ENCODE measurements around the gene TEFM.
"Not testable (repeated sequence)": the region's sequence is repeated elsewhere in the genome, so short reads cannot be mapped to it uniquely, and the experiment has no call there.

The TEFM gene, protein sequence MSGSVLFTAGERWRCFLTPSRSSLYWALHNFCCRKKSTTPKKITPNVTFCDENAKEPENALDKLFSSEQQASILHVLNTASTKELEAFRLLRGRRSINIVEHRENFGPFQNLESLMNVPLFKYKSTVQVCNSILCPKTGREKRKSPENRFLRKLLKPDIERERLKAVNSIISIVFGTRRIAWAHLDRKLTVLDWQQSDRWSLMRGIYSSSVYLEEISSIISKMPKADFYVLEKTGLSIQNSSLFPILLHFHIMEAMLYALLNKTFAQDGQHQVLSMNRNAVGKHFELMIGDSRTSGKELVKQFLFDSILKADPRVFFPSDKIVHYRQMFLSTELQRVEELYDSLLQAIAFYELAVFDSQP

GRCh38 chr17:30906101-30906911 lies at the start of gene TEFM:
Gene TEFM (minus strand): TSS chr17:30906238. CDS start chr17:30906198, 40 bp downstream.
- peak within 1 kb of the TSS; percentile 91 for H3K4me3 ChIP-seq (ENCODE audit: low read depth, low read length)

- H3K4me3 ChIP-seq (ENCODE audit: low read depth, low read length) = no peak overlapping the region
These were observed 48.2 kb upstream of the TEFM start for GRCh38 chr17:30954046-30954830.

DNA sequence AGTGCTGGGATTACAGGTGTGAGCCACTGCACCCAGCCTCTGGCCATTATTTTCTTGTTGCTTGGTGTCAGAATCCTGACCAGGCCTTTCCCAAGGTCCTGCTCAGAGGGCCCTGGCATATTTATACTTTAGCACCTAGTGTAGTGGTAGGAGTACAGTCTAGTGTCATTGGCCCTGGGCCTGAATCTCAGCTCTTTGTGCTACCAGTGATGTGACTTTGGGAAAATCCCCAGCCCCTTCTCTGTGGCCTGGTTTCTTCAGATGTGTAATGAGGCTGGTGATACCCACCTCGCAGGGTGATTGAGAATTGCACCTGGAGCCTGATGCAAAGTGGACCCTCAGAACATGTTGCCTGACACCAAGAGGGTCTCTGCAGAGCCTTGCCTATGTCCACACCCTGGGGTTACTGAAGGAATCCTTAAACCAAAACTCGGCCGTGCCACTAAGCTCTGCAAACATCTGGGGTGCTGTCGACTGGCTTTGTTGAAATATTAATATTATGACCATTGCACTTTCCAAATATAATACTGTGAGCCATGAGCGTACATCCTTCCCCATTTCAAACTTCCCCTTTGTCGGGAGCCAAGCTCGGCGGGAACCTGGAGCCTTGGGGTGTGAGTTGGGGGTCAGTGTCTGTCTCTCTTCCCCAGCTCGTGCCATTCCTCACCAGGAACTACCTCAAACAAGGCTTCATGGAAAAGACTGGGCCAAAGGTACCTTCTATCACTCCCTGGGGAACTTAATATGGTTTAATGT lies 46.8 kb upstream of the TEFM start:
- no peak overlapping the region for H3K4me3 ChIP-seq (ENCODE audit: low read depth, low read length)

DNA sequence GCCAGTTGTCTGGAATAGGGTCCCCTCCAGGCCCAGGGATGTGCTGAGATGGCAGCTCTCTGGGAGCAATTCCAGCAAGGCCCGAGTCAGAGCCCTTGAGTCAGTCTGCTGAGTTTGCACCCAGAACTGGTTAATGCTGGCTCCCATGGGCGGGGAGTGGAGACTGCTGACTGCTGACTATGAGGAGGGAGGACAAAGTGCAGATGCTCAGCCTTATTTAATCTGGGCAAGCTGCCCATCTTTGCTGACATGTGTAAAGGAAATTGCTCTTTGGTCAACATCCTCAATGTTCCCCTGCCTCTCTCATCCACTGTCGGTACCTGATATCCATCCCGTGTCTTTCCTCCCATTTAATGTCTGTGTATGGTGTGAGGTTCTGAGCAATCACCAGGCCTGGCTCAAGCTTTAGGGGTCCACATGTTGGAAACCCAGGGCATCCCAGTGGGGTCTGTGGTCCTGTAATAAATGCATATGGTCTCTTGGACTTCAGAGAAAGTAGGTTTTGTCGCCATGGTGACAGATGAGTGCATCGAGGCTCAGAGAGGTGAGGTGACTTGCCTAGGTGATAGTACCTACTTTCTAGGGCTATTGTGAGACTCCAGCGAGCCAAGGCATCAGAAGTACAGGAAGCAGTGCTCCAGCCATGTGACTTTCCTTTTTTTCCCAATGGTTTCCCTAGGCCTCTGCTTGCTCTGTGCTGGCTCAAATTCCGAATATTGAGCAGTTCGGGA lies 44.8 kb upstream of the TEFM start:
- H3K4me3 ChIP-seq (ENCODE audit: low read depth, low read length) = no peak overlapping the region

- H3K4me3 ChIP-seq (ENCODE audit: low read depth, low read length) = no peak overlapping the region
These were observed 44.2 kb upstream of the TEFM start for GRCh38 chr17:30950189-30950588.

DNA sequence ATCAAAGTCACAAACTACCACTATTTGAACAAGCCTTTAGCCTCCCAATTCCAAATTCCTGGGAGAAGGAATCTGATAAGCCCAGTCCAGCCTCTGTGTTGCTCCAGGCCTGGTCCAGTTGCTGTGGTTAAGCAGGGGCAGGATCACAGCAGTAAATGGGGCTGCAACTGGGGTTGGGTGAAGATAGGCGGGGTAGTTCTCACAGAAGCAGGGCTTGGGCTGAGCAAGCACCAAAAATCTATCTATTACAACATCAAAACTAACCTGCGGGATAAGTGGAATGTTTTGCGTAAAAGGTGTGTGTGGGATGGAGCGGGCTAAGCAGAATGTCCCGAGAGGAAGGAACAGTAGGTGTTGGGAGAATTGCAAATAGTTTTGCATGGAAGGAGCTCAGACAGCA lies 41.8 kb upstream of the TEFM start:
- no peak overlapping the region for H3K4me3 ChIP-seq (ENCODE audit: low read depth, low read length)

- no peak overlapping the region for H3K4me3 ChIP-seq (ENCODE audit: low read depth, low read length)
These were observed 36.5 kb upstream of the TEFM start for GRCh38 chr17:30942308-30943079.

- no peak overlapping the region for H3K4me3 ChIP-seq (ENCODE audit: low read depth, low read length)
These were observed 33.1 kb upstream of the TEFM start for GRCh38 chr17:30939051-30939689.

- no peak overlapping the region for H3K4me3 ChIP-seq (ENCODE audit: low read depth, low read length)
These were observed 27.9 kb upstream of the TEFM start for GRCh38 chr17:30933966-30934365.

DNA sequence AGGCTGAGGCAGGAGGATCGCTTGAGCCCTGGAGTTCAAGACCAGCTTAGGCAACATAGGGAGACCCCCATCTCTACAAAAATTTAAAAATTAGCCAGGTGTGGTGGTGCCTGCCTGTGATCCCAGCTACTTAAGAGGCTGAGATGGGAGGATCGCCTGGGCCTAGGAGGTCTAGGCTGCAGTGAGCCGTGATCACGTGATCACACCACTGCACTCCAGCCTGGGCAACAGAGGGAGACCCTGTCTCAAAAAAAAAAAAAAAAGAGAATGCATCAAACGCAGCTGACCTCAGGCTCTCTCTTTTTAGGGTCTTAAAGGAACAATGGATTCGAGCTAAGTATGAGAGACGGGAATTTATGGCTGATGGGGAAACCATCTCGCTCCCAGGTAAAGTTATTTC lies 25.5 kb upstream of the TEFM start:
- not testable (repeated sequence) for H3K4me3 ChIP-seq (ENCODE audit: low read depth, low read length)

- no peak overlapping the region for H3K4me3 ChIP-seq (ENCODE audit: low read depth, low read length)
These were observed 24.5 kb upstream of the TEFM start for GRCh38 chr17:30930495-30930894.

GRCh38 chr17:30929861-30930260 lies 23.8 kb upstream of the TEFM start:
- not testable (repeated sequence) for H3K4me3 ChIP-seq (ENCODE audit: low read depth, low read length)

GRCh38 chr17:30929081-30929633 lies 23.1 kb upstream of the TEFM start:
- no peak overlapping the region for H3K4me3 ChIP-seq (ENCODE audit: low read depth, low read length)

- no peak overlapping the region for H3K4me3 ChIP-seq (ENCODE audit: low read depth, low read length)
These were observed 22.5 kb upstream of the TEFM start for GRCh38 chr17:30928584-30928983.

GRCh38 chr17:30927756-30928155 lies 21.7 kb upstream of the TEFM start:
- H3K4me3 ChIP-seq (ENCODE audit: low read depth, low read length) = no peak overlapping the region

GRCh38 chr17:30926516-30926915 lies 20.5 kb upstream of the TEFM start:
- H3K4me3 ChIP-seq (ENCODE audit: low read depth, low read length) = no peak overlapping the region

- no peak overlapping the region for H3K4me3 ChIP-seq (ENCODE audit: low read depth, low read length)
These were observed 18.3 kb upstream of the TEFM start for GRCh38 chr17:30924341-30924740.

GRCh38 chr17:30922235-30923030 lies 16.4 kb upstream of the TEFM start:
- peak overlapping the region; percentile 10 for H3K4me3 ChIP-seq (ENCODE audit: low read depth, low read length)

Measured in iPS-11a (cell line).